CD14-positive monocyte (primary cell): Measurements from ENCODE around the gene BRCA2. TPM values are rescaled to one million over a fixed set of nuclear protein-coding genes. Genes with fewer than 3 reads are reported as not detected.

Source experiments
- DNase-seq, 3 donors: peaks; one replicate each; pipeline ENCODE4 v3.0.0-alpha.2; 2011 to 2022
- H2AFZ ChIP-seq: 2 replicates; pipeline ENCODE4 v1.6.0; 2012; ENCODE audit warnings: mild to moderate bottlenecking, low read depth, low read length, inconsistent platforms; ENCODE audit not compliant: insufficient read depth, poor library complexity, severe bottlenecking
- H3K27ac ChIP-seq, 2 donors: 1 replicate in 1 of 2; 2 replicates in 1 of 2; pipeline ENCODE4 v1.5.1; 2012 to 2013; ENCODE audit warnings: low read length in 2 of 2, control low read depth in 1 of 2, inconsistent platforms in 1 of 2, low read depth in 1 of 2, mild to moderate bottlenecking in 1 of 2
- H3K27me3 ChIP-seq, 2 donors: one replicate each; pipeline versions ENCODE4 v1.6.0 to v1.6.1; 2011 to 2013; ENCODE audit warnings: low read length in 2 of 2; ENCODE audit not compliant: control insufficient read depth in 2 of 2, insufficient read depth in 2 of 2
- H3K36me3 ChIP-seq, 2 donors: replicated peaks in 1 of 2; 1 replicate in 1 of 2; 2 replicates in 1 of 2; pipeline versions ENCODE4 v1.5.1 to v1.6.1; 2012 to 2013; ENCODE audit warnings: low read length in 2 of 2, control low read depth in 1 of 2, inconsistent platforms in 1 of 2, mild to moderate bottlenecking in 1 of 2; ENCODE audit not compliant: insufficient read depth in 2 of 2, control insufficient read depth in 1 of 2
- H3K4me1 ChIP-seq, 2 donors: 1 replicate in 1 of 2; 2 replicates in 1 of 2; pipeline versions ENCODE4 v1.5.1 to v1.6.1; 2012 to 2013; ENCODE audit warnings: low read length in 2 of 2, control low read depth in 1 of 2, inconsistent platforms in 1 of 2, mild to moderate bottlenecking in 1 of 2, moderate library complexity in 1 of 2; ENCODE audit not compliant: insufficient read depth in 2 of 2, control insufficient read depth in 1 of 2
- H3K4me2 ChIP-seq: replicated peaks from 2 replicates; pipeline ENCODE3; 2012; ENCODE audit warnings: low read length, moderate library complexity, mild to moderate bottlenecking; ENCODE audit not compliant: poor library complexity, severe bottlenecking; ENCODE audit errors: extremely low read depth
- H3K4me3 ChIP-seq, 3 experiments: fragments of 200-600 bp in 1 of 3; sonication (generic) in 1 of 3; replicated peaks in 1 of 3; 1 replicate in 2 of 3; 2 replicates in 1 of 3; pipeline ENCODE4 v1.5.1; 2011 to 2013; ENCODE audit warnings: low read length in 3 of 3, mild to moderate bottlenecking in 3 of 3, control low read depth in 2 of 3, low read depth in 2 of 3, inconsistent platforms in 1 of 3, moderate library complexity in 1 of 3
- H3K79me2 ChIP-seq: 2 replicates; pipeline ENCODE4 v1.6.0; 2012; ENCODE audit warnings: mild to moderate bottlenecking, control low read depth, inconsistent platforms, low read length, moderate library complexity; ENCODE audit not compliant: insufficient read depth
- H3K9ac ChIP-seq: 2 replicates; pipeline ENCODE4 v1.6.0; 2017; ENCODE audit warnings: low read length, mild to moderate bottlenecking; ENCODE audit not compliant: insufficient read depth, poor library complexity, severe bottlenecking
- H3K9me3 ChIP-seq, 2 donors: replicated peaks in 1 of 2; 1 replicate in 1 of 2; 2 replicates in 1 of 2; pipeline versions ENCODE4 v1.5.1 to v1.6.1; 2012 to 2013; ENCODE audit warnings: low read length in 2 of 2, control low read depth in 1 of 2; ENCODE audit not compliant: control insufficient read depth in 1 of 2, insufficient read depth in 1 of 2
- H4K20me1 ChIP-seq: 2 replicates; pipeline ENCODE4 v1.6.0; 2012; ENCODE audit warnings: mild to moderate bottlenecking, low read length, control low read depth, moderate library complexity; ENCODE audit not compliant: insufficient read depth
- H3K27ac Mint-ChIP-seq, 7 donors: one replicate each; pipeline ENCODE4 v1.8.0; 2020; ENCODE audit warnings: mild to moderate bottlenecking in 7 of 7, mixed read lengths in 7 of 7, moderate library complexity in 6 of 7, inconsistent platforms in 2 of 7
- H3K27me3 Mint-ChIP-seq, 3 donors: one replicate each; pipeline ENCODE4 v1.8.0; 2021 to 2022; ENCODE audit warnings: low read depth in 3 of 3, mild to moderate bottlenecking in 3 of 3, mixed read lengths in 3 of 3, moderate library complexity in 3 of 3, inconsistent platforms in 1 of 3
- H3K36me3 Mint-ChIP-seq, 2 donors: one replicate each; pipeline ENCODE4 v1.8.0; 2020; ENCODE audit warnings: mixed read lengths in 2 of 2, inconsistent platforms in 1 of 2, mild to moderate bottlenecking in 1 of 2
- H3K4me1 Mint-ChIP-seq: one replicate; pipeline ENCODE4 v1.8.0; 2020; ENCODE audit warnings: mild to moderate bottlenecking, mixed read lengths
- H3K4me3 Mint-ChIP-seq, 2 donors: one replicate each; pipeline ENCODE4 v1.8.0; 2020; ENCODE audit warnings: mild to moderate bottlenecking in 2 of 2, mixed read lengths in 2 of 2, moderate library complexity in 1 of 2
- H3K9me3 Mint-ChIP-seq, 7 donors: one replicate each; pipeline ENCODE4 v1.8.0; 2020 to 2022; ENCODE audit warnings: mixed read lengths in 7 of 7, mild to moderate bottlenecking in 6 of 7, moderate library complexity in 6 of 7, inconsistent platforms in 2 of 7
- CTCF ChIP-seq: fragments of 200-600 bp; IDR thresholded peaks from one replicate; pipeline ENCODE4 v1.8.0; 2022; ENCODE audit warnings: antibody characterized with exemption, mild to moderate bottlenecking
- WGBS: methylation state at CpG from one replicate; pipeline ENCODE4 v1.1.5; 2013; ENCODE audit warnings: missing lambda C conversion rate; ENCODE audit not compliant: insufficient coverage; 5-methylcytosine and 5-hydroxymethylcytosine counted together
- intact Hi-C, 2 donors: fragments of 100-400 bp; cut with micrococcal nuclease; formaldehyde crosslinking; loops; one replicate each; pipeline versions ENCODE4 v1.15.0 to v1.15.1; 2023
- polyA plus RNA-seq, 3 donors: library from polyadenylated mRNA; depleted of rRNA in 1 of 3; unstranded in 2 of 3; stranded (reverse) in 1 of 3; fragments of 300-500 nt in 2 of 3; fragments of >200 nt in 1 of 3; fragmentation: Illumina TruSeq in 2 of 3; gene quantifications; 1 replicate in 2 of 3; 2 replicates in 1 of 3; pipeline ENCODE4 v1.2.3, GENCODE V29; 2012 to 2021

Gene BRCA2
- polyA plus RNA-seq, 3 donors: 0.32 to 0.36 (median 0.36) TPM

DNA sequence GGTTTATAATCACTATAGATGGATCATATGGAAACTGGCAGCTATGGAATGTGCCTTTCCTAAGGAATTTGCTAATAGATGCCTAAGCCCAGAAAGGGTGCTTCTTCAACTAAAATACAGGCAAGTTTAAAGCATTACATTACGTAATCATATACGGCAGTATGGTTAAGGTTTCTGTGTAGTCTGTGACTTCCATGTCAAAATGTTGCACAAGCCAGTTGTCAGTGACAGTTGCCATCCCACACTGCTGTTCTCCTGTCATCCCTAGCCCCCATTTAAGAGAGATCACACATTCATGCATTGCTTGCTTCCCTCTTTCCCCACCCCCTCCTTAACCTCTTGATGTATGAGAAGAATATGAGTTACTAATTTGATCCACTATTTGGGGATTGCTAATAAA, 47.3 kb downstream of the BRCA2 start:
- DNase-seq: peak in 2 of 3 donors; percentile 33 to 38
- H3K4me3 Mint-ChIP-seq: no peak overlapping the region
- no peaks in the 10 kb centered on the region for H3K27me3 Mint-ChIP-seq
- Histone ChIP-seq H2AFZ (peak overlapping the region; percentile 9), H3K36me3 (peaks cover 4 to 34% of the 10 kb centered on the region in 2 donors), H4K20me1 (no peaks in the 10 kb centered on the region), H3K9me3 (no peaks in the 10 kb centered on the region), H3K4me3 (no peak overlapping the region), H3K27ac (peak overlapping the region in 1 of 2 donors; percentile 57), H3K4me2 (no peak overlapping the region), H3K79me2 (no peaks in the 10 kb centered on the region), H3K9ac (no peak overlapping the region), H3K4me1 (peaks cover 6% of the 10 kb centered on the region in 2 donors), H3K27me3 (no peaks in the 10 kb centered on the region)
- TF ChIP-seq CTCF: no peak
- H3K4me1 Mint-ChIP-seq: peaks cover 7% of the 10 kb centered on the region
- WGBS: no CpG with 5 or more reads among the region's 2 CpGs
- H3K36me3 Mint-ChIP-seq: peaks cover 19 to 40% of the 10 kb centered on the region in 2 donors
- H3K9me3 Mint-ChIP-seq: no peaks in the 10 kb centered on the region
- peak overlapping the region in 3 of 7 donors; percentile 62 to 85 (median 71) for H3K27ac Mint-ChIP-seq
- intact Hi-C loops: no loop called here

DNA sequence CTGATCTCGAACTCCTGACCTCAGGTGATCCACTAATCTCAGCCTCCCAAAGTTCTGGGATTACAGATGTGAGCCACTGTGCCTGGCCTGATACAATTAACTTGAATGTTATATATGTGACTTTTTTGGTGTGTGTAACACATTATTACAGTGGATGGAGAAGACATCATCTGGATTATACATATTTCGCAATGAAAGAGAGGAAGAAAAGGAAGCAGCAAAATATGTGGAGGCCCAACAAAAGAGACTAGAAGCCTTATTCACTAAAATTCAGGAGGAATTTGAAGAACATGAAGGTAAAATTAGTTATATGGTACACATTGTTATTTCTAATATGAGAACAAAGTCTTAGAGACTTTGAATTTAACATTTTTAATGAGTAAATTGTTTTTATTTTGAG, 55.5 kb downstream of the BRCA2 start:
- no peak for TF ChIP-seq CTCF
- H2AFZ ChIP-seq: no peak overlapping the region
- no peak overlapping the region for H3K27ac Mint-ChIP-seq
- intact Hi-C loops: no loop called here
- WGBS: no CpG with 5 or more reads among the region's 2 CpGs
- no peaks in the 10 kb centered on the region for H4K20me1 ChIP-seq
- peaks cover 0 to 5% (median 3%) of the 10 kb centered on the region in 7 donors for H3K9me3 Mint-ChIP-seq
- no peaks in the 10 kb centered on the region for H3K27me3 ChIP-seq
- H3K9me3 ChIP-seq: peaks cover 0 to 5% of the 10 kb centered on the region in 2 donors
- DNase-seq: no peak
- no peak overlapping the region for H3K27ac ChIP-seq
- H3K36me3 Mint-ChIP-seq: peaks cover 39 to 69% of the 10 kb centered on the region in 2 donors
- no peaks in the 10 kb centered on the region for H3K4me1 ChIP-seq
- peaks cover 11 to 63% of the 10 kb centered on the region in 2 donors for H3K36me3 ChIP-seq
- peaks cover 2% of the 10 kb centered on the region for H3K4me1 Mint-ChIP-seq
- H3K4me3 Mint-ChIP-seq: no peak overlapping the region
- no peak overlapping the region for H3K4me2 ChIP-seq
- H3K9ac ChIP-seq: no peak overlapping the region
- H3K4me3 ChIP-seq: no peak overlapping the region
- no peaks in the 10 kb centered on the region for H3K27me3 Mint-ChIP-seq
- no peaks in the 10 kb centered on the region for H3K79me2 ChIP-seq
